GM19025 (cell line): ENCODE results near the gene MCM10.
"Not testable (repeated sequence)": the region's sequence is repeated elsewhere in the genome, so short reads cannot be mapped to it uniquely, and the experiment has no call there.

ENCODE experiments used
- ATAC-seq: cut with Tn5 transposase; IDR thresholded peaks from one replicate; pipeline ENCODE4 v1.9.1; 2021; ENCODE audit warnings: mild to moderate bottlenecking, low read depth, moderate library complexity; ENCODE audit not compliant: unreplicated experiment

MCM10 gene

DNA sequence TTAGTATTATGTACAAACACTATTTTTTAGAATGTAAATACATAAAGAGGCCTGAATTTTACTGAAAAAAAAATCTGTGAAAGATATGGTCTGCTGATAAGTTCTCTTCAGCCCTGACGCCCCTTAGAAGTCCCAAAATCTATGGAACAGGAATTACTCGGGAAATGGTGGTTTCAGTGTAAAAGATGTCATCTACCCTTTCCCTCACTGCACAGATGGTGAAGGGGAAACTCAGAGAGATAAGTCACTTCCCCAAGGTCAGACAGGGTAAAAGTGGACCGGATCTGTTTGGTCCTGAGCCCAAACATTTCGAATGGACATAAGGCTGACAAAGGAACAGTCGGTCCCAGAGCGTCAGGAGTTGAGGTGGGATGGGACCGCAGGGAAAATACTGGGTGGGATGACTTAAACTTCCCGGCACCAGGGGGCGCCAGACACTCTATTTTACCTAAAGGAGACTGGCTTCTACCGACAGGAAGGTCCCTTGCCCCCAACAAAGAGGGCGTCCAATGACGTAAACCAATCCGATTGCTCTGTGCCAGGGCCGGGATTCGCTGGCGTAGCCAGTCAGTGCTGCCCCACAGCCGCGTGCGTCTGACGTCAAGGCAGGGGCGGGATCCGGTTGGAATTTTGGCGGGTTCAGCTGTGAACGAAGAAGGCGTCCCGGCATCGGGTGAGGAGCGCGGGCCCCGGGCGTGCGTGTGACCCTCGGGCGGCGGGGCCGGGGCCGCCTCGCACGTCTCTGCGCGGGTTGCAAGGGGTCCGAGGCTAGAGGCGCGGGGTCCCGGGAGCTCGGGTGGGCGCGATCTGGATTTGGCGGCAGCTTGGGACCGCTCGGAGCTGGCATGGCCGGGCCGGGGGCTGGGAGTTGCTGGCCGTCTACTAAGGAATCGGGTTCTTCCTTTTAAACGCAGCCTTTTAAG lies at the start of gene MCM10:
Gene MCM10 (plus strand): TSS at position 625 of the 923 bp plus-strand sequence. CDS start 2,645 bp downstream, outside the sequence.
- ATAC-seq = peak; percentile 100

DNA sequence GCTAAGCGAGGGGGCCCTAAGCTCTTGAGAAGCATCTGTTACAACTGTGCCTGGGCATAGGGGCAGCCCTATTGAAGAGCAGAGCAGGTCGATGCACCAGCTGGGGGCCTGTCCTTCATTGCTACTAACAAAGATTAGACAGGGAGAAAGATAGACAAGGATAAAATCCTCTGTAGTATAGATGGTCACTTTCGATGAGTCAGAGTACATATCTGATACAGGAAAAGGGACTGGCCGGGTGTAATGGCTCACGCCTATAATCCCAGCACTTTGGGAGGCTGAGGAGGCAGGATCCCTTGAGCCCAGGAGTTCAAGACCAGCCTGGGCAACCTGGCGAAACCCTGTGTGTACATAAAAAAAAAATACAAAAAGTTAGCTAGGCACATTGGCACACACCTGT lies 47.8 kb upstream of the MCM10 start:
- ATAC-seq = no peak

DNA sequence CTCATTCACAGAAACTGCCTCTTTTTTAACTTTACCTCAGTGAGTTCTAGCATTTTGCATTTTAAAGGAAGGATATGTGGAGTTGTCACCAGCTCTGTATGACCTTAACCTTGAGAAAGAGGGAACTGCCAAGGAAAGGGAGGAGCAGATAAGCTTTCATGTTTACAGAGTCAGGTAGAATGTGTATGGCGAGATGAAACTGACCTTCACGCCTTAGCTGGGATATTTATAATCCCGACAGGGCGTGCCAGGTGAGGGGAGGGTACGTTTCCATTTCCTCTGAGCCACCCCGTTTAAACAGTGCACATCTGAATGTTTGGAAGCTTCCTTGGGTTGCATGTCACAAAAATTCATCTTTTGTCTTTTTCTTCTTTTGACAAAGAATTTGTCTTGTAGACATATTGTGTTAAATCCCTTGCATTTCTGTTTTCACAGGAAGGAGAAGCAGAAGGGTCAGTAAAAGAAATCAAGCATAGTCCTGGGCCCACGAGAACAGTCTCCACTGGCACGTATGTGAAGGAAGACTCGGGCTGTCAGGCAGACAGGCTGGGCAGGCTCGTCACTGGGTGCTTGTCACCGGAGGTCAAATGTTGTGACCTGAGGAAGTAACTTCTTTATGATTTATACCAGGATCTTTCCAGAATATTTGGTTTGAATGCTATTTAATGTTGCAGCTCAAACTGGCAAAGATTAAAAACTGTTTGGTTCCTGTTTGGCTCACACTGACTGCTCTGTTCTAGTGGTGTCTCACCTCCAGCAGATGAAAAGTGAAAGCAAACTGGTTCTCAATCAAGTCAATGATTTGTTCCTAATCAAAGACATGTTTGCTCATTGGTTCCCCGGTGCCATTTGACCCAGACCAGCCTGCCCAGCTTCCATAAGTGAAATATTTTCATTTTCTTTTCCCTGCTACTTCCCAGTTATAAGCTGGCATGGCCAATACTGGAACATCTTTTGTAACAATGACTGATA lies 45.2 kb upstream of the MCM10 start:
- ATAC-seq = no peak

DNA sequence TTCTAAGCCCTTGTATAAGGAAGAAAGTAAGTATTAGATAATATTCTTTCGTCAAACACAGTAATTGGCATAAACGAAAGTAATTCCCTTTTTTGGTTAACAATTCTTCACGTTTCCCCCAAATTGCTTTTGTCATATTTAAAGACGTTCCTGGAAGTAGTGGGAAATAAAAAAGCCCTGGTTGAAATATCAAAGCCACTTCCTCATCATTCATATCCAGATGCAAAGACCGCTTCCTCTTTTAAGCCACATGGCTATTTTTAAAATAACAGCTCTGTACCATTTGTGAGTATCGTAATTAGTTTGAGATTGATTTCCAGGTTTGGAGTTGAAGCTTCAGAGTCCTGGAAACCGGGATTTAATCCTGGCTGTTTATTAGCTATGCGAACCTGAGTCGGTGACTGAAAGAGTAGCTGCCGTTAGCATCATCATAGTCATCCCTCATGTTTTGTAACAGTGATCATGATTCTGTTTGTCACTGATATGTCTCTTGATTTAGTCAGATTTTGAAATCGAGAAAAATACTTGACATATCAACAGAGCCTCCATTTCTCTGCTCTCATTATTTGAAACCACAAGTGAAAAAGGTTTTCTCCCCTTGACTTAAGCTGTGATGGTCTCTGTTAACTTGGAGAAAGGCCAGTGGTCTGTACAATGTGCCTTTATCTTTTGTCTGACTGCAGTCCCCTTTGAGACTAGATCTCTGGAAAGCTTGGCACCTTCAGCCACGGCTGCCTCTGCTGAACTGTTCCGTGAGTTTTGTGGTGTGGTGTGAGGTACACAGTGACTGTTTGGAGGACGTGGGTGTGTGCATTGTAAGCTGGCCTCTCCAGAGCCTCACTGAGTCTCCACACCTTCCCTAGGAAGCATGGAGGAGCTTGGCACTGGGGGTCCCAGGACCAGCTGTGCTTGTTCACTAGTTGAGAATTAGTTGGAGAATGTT lies 43.2 kb upstream of the MCM10 start:
- no peak for ATAC-seq

DNA sequence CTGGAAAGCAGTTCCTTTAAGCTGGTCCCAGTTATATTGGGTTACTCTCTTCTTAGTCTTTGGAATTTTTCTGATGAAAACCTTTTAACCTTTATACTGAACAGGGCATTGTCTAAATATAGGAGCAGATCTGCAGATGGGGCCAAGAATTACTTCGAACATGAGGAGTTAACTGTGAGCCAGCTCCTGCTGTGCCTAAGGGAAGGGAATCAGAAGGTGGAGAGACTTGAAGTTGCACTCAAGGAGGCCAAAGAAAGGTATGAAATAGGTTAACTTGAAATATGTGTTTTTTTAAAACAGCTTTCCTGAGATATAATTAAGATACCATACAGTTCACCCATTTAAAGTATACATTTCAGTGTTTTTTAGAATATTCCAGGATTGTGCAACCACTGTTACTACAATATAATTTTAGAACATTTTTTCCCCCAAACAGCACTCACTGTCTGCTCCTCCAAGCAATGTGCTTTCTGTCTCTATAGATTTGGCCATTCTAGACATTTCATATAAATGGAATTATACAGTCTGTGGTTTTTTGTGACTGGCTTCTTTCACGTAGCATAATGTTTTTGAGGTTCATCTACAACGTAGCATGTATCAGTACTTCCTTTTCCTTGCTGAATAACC lies 42.5 kb upstream of the MCM10 start:
- no peak for ATAC-seq

DNA sequence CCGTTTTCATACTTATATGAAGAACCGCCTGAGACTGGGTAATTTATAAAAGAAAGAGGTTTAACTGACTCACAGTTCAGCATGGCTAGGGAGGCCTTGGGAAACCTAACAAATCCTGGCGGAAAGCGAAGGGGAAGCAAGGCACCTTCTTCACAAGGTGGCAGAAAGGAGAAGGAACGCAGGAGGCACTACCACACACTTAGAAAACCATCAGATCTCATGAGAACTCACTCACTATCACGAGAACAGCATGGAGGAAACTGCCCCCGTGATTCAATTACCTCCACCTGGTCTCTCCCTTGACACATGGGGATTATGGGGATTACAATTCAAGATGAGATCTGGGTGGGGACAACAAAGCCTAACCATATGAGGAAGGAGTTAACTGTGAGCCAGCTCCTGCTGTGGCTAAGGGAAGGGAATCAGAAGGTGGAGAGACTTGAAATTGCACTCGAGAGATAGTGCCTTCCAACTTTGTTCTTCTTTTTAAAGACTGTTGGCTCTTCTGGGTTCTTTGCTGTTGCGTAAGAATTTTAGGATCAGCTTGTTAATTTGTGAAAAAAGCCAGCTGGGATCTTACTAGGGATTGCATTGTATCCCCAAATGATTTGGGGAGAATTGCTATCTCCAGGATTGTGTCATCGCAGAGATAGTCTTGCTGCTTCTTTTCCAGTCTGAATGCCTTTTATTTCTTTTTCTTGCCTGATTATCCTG lies 40.4 kb upstream of the MCM10 start:
- no peak for ATAC-seq

DNA sequence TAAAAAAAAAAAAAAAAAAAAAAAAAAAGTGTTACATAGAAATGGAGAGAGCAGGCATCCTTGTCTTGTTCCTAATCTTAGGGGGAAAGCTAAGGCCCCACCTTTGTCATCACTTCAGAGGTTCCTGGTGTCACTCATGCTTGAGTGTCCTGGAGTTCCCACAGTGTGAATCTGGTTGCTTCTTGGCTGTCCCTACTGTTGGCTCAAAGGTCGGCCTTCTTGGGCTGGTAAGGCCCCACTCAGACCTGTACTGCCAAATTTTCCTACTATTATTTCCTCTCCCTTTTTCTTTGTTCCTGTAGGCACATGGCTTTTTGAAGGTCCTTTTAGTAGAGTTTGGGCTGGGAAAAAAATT lies 39.9 kb upstream of the MCM10 start:
- ATAC-seq = no peak

DNA sequence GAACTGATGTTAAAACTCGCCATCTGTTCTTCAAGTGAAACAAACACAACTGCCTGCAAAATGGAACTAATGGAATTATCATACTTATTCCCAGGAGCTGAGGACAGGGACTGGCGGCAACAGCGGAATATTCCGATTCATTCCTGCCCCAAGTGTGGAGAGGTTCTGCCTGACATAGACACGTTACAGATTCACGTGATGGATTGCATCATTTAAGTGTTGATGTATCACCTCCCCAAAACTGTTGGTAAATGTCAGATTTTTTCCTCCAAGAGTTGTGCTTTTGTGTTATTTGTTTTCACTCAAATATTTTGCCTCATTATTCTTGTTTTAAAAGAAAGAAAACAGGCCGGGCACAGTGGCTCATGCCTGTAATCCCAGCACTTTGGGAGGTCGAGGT lies 24.7 kb upstream of the MCM10 start:
- no peak for ATAC-seq

DNA sequence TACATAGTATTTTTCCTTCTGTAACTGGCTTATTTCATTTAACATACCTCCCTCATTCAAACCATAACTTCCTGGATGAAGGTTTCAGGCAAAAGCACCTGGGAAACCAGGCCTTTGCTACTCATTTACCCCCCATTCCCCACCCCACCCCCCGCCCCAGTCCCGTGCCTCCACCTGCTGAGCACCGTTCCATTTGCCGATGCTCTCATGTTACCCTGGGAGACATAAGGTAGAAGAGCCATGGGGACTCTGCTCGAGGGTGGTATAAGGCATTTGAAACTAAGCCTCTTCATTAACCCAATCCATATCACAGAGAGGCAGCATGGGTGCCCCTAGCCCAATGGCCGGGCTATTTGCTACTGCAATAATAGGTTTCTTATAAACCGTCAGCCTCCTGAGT lies 22.2 kb upstream of the MCM10 start:
- ATAC-seq = no peak

DNA sequence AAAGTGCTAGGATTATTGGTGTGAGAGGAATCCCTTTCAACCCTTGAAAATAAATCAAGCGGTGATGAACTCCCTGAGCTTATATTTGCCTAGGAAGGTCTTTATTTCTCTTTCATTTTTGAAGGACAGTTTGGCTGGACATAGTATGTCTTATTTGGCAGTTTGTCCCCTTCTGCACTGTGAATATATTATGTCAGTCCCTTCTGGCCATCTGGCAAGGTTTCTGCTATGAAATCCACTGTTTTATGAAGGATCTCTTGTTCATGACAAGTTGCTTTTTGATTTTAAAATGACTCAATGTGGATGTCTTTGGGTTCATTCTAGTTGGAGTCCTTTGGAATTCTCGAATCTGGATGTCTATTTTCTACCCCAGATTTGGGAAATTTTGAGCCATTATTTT lies 21.7 kb upstream of the MCM10 start:
- no peak for ATAC-seq

DNA sequence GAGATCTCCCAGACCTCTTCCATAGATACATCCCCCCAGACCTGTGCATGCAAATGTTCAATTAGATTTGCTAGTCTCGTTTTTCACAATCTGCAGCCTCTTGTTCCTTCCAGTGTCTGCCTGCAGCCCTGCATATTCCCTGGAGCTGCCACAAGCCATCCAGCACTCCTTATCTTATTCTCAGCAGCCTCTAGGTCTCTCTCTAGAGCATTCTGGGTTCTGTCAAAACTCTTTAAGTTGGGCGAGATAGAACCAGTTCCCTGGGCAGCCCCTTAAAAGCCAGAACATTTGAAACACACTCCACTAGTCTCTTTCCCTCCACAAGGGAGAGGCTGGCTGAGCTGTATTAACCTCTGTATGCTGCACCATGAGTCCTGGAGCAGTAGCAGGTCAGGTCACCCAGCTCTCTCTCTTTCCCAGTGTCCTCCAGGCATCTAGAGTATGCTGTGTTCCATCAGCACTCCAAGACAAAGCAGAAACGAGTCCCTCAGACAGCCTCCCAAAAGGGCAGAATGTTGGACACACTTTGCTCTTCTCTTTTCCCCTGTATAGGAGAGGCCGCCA lies 20.6 kb upstream of the MCM10 start:
- ATAC-seq = no peak

DNA sequence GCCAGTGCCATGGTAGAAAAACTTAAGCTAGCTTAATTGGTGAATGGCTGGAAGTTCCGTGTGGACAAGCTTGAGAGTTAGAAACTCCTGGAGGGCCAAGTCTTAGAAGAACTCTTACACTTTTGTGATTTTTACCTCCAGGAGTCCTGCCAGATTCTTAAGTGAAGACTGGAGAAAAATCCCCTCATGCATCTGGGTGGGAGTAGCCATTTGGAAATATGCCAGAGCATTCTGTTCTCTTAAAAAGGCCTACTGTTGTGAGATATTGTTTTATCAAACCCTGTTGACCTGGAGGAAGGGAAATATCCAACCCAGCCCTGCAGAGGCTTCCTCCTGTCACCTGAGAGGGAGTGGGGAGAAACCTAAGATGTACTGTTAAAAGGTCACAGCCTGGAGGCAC lies 17.6 kb upstream of the MCM10 start:
- no peak for ATAC-seq

DNA sequence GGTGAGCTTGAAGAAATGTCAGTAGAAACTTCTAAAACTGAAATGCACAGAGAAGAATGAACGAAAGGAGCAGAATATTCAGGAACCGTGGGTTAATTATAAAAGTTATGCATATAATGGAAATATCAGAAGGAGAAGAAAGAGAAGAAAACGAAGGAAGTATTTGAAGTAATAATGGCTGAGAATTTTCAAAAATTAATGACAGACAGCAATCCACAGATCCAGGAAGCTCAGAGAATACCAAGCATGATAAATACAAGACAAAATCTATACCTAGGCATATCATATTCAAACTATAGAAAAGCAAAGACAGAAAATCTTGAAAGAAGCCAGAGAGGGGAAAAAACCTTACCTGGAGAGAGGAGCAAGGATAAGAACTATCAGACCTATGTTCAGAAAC lies 16.5 kb upstream of the MCM10 start:
- no peak for ATAC-seq

DNA sequence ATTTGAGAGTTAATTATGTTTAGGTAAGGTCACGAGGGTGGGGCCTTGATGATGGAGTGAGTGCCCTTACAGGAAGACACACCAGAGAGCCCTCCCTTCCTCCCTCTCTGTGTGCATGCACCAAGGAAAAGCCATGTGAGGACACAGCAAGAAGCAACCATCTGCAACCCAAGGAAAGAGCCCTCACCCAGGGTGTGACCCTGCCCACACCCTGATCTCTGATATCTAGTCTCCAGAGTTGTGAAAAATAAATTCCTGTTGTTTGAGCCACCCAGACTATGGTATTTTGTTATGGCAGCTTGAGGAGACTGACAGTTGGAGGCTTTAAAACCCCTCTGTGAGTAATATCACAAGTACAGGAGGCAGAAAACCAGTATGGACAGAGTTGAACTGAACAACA lies 15.0 kb upstream of the MCM10 start:
- no peak for ATAC-seq

DNA sequence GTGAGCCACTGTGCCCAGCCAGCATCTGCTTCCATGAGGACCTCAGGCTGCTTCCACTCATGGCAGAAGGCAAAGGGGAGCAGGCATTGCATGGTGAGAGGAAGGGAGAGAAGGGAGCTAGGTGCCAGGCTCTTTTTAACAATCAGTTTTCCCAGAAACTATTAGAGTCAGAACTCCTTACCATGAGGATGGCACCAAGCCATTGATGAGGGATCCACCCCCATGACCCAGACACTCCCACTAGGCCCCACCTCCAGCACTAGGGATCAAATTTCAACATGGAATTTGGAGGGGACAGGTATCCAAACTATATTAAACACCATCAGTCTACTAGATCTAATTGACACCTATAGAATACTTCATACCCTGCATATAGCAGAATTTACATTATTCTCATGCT lies 14.2 kb upstream of the MCM10 start:
- no peak for ATAC-seq

DNA sequence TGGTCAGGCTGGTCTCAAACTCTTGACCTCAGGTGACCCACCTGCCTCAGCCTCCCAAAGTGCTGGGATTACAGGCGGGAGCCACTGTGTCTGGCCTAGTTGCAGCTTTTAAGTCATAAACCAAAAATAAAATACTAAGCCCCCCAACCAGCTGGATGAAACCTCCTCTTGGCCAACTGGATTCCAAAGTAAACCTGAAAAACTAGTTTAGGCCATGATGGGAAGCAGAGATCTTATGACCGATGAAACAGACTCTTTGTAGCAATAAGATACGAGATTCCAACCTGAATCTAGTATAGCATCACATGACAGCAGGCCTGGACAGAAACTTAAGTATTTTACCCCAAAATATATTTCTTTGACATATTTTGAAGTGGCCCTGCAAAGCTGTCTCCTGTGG lies 9.1 kb upstream of the MCM10 start:
- no peak for ATAC-seq

DNA sequence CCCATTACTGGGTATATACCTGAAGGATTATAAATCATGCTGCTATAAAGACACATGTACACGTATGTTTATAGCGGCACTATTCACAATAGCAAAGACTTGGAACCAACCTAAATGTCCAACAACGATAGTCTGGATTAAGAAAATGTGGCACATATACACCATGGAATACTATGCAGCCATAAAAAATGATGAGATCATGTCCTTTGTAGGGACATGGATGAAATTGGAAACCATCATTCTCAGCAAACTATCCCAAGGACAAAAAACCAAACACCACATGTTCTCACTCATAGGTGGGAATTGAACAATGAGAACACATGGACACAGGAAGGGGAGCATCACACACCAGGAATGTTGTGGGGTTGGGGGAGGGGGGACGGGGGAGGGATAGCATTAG lies 5.5 kb upstream of the MCM10 start:
- ATAC-seq = not testable (repeated sequence)

DNA sequence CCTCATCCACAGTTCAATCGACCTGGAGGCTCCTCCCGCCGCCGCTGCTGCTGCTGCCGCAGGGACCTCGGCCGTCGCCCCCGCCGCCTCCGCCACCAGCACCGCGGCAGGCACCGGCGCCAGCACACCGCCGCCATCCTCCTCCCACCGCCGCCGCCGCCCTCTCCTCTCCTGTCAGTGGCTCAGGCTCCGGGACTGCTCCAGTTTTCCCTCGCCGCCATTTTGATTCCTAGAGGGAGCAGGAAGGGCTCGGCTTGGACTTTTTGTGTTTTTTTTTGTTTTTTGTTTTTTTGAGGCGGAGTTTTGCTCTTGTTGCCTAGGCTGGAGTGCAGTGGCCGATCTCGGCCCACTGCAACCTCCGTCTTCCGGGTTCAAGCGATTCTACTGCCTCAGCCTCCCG lies 3.0 kb upstream of the MCM10 start:
- ATAC-seq = no peak

DNA sequence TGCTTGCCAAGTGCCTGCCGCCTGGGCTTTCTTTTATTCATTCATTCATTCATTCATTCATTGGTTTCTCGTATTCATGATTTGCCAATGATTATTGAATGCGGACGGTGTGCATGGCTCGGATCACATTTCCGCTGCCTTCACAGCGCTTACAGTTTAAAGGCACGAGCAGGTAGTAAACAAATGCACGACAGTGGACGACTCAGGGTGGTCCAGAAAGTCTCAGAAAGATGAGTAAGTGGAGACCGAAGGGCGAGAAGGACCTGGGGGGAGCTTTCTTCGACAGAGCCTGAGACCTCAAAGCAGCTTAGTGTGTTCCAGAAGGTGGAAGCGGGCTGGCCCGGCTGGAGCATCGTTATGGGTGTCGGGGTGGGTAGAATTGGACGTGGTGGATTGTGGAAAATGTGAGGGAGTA lies 506 bp downstream of the MCM10 start:
- ATAC-seq = no peak
